SK-N-SH treated with all-trans-retinoic acid at 6 μM for 48 hours (cell line): ENCODE measurements around the gene ACADL.

Experiments
- ATAC-seq: fragments of 200-7000 bp; cut with Tn5 transposase; 3 replicates; pipeline ENCODE4 v1.9.1; 2020; ENCODE audit warnings: mild to moderate bottlenecking, moderate library complexity
- ARNTL ChIP-seq: fragments of 450-650 bp; formaldehyde crosslinking; IDR thresholded peaks from 2 replicates; pipeline ENCODE4 v1.5.0; 2020; ENCODE audit warnings: low read depth, mild to moderate bottlenecking, moderate library complexity, borderline replicate concordance
- CSDC2 ChIP-seq: fragments of 250-450 bp; sonication (Bioruptor Pico); IDR thresholded peaks from 2 replicates; pipeline ENCODE4 v1.5.0; 2020; ENCODE audit warnings: mild to moderate bottlenecking, moderate library complexity
- ESRRG ChIP-seq: fragments of 250-450 bp; sonication (Bioruptor Pico); IDR thresholded peaks from 2 replicates; pipeline ENCODE4 v1.6.1; 2021; ENCODE audit warnings: mild to moderate bottlenecking
- GLIS3 ChIP-seq: fragments of 250-450 bp; sonication (Bioruptor Pico); IDR thresholded peaks from 2 replicates; pipeline ENCODE4 v1.5.0; 2020; ENCODE audit warnings: mild to moderate bottlenecking, moderate library complexity
- ISL1 ChIP-seq: fragments of 250-450 bp; sonication (Bioruptor Pico); IDR thresholded peaks from 2 replicates; pipeline ENCODE4 v2.1.2; 2022; ENCODE audit warnings: mild to moderate bottlenecking, moderate library complexity
- OSR1 ChIP-seq: fragments of 250-450 bp; sonication (Bioruptor Pico); IDR thresholded peaks from 2 replicates; pipeline ENCODE4 v1.8.0; 2022; ENCODE audit warnings: moderate library complexity, mild to moderate bottlenecking, inconsistent platforms
- PATZ1 ChIP-seq: fragments of 250-450 bp; sonication (Bioruptor Pico); IDR thresholded peaks from 2 replicates; pipeline ENCODE4 v1.8.0; 2020; ENCODE audit warnings: mild to moderate bottlenecking, moderate library complexity, borderline replicate concordance
- PPARA ChIP-seq: fragments of 250-450 bp; sonication (Bioruptor Pico); IDR thresholded peaks from 2 replicates; pipeline ENCODE4 v1.5.0; 2020; ENCODE audit warnings: mild to moderate bottlenecking, borderline replicate concordance
- SNAI2 ChIP-seq: fragments of 250-450 bp; sonication (Bioruptor Pico); IDR thresholded peaks from 2 replicates; pipeline ENCODE4 v1.5.0; 2020; ENCODE audit warnings: mild to moderate bottlenecking, moderate library complexity
- TCF4 ChIP-seq: fragments of 250-450 bp; sonication (Bioruptor Pico); IDR thresholded peaks from 2 replicates; pipeline ENCODE4 v1.8.0; 2021; ENCODE audit warnings: mild to moderate bottlenecking, moderate library complexity, borderline replicate concordance
- TOX ChIP-seq: fragments of 250-450 bp; sonication (Bioruptor Pico); IDR thresholded peaks from 2 replicates; pipeline ENCODE4 v1.8.0; 2021; ENCODE audit warnings: mild to moderate bottlenecking, moderate library complexity, borderline replicate concordance
- TSHZ2 ChIP-seq: fragments of 250-450 bp; sonication (Bioruptor Pico); IDR thresholded peaks from 2 replicates; pipeline ENCODE4 v1.5.0; 2020; ENCODE audit warnings: mild to moderate bottlenecking, moderate library complexity
- ZC3H10 ChIP-seq: fragments of 250-450 bp; sonication (Bioruptor Pico); IDR thresholded peaks from 2 replicates; pipeline ENCODE4 v1.5.1; 2021; ENCODE audit warnings: mild to moderate bottlenecking, moderate library complexity
- ZFP3 ChIP-seq: fragments of 250-450 bp; sonication (Bioruptor Pico); IDR thresholded peaks from 2 replicates; pipeline ENCODE4 v1.5.0; 2020; ENCODE audit warnings: mild to moderate bottlenecking, moderate library complexity
- ZFP30 ChIP-seq: fragments of 450-650 bp; formaldehyde crosslinking; IDR thresholded peaks from 2 replicates; pipeline ENCODE4 v1.5.0; 2022; ENCODE audit warnings: mild to moderate bottlenecking, moderate library complexity
- ZNF565 ChIP-seq: fragments of 450-650 bp; formaldehyde crosslinking; conservative IDR thresholded peaks from 2 replicates; pipeline ENCODE4 v1.5.0; 2020; ENCODE audit warnings: low read depth, mild to moderate bottlenecking, moderate library complexity
- ZNF70 ChIP-seq: fragments of 450-650 bp; formaldehyde crosslinking; IDR thresholded peaks from 2 replicates; pipeline ENCODE4 v1.5.0; 2020; ENCODE audit warnings: mild to moderate bottlenecking, moderate library complexity
- ZNF8 ChIP-seq: fragments of 450-650 bp; formaldehyde crosslinking; IDR thresholded peaks from 2 replicates; pipeline ENCODE4 v1.5.0; 2020; ENCODE audit warnings: mild to moderate bottlenecking, moderate library complexity
- TF ChIP-seq, protein P1 (sequence below): fragments of 250-450 bp; sonication (Bioruptor Pico); IDR thresholded peaks from 2 replicates; pipeline ENCODE4 v1.5.1; 2021; ENCODE audit warnings: mild to moderate bottlenecking, moderate library complexity
- TF ChIP-seq, protein P2 (sequence below): fragments of 250-450 bp; sonication (Bioruptor Pico); IDR thresholded peaks from 2 replicates; pipeline ENCODE4 v1.5.1; 2020; ENCODE audit warnings: low read depth, mild to moderate bottlenecking, moderate library complexity

ACADL gene

GRCh38 chr2:210210185-210210584 lies 15.1 kb downstream of the ACADL start:
- TF ChIP-seq OSR1 (CRISPR knock-in tag) (no peak), ESRRG (no peak), SNAI2 (CRISPR knock-in tag) (no peak), PATZ1 (CRISPR knock-in tag) (no peak), TOX (CRISPR knock-in tag) (no peak), ARNTL (CRISPR knock-in tag) (no peak), ISL1 (CRISPR knock-in tag) (no peak), TCF4 (CRISPR knock-in tag) (no peak), ZC3H10 (no peak), PPARA (no peak), GLIS3 (CRISPR knock-in tag) (no peak), ZNF70 (CRISPR knock-in tag) (no peak), ZFP3 (CRISPR knock-in tag) (no peak), ZFP30 (CRISPR knock-in tag) (no peak)
- TF ChIP-seq, protein P1, sequence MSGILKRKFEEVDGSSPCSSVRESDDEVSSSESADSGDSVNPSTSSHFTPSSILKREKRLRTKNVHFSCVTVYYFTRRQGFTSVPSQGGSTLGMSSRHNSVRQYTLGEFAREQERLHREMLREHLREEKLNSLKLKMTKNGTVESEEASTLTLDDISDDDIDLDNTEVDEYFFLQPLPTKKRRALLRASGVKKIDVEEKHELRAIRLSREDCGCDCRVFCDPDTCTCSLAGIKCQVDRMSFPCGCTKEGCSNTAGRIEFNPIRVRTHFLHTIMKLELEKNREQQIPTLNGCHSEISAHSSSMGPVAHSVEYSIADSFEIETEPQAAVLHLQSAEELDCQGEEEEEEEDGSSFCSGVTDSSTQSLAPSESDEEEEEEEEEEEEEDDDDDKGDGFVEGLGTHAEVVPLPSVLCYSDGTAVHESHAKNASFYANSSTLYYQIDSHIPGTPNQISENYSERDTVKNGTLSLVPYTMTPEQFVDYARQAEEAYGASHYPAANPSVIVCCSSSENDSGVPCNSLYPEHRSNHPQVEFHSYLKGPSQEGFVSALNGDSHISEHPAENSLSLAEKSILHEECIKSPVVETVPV = no peak
- TF ChIP-seq, all 23 proteins: peak for 0
- ATAC-seq = no peak

DNA sequence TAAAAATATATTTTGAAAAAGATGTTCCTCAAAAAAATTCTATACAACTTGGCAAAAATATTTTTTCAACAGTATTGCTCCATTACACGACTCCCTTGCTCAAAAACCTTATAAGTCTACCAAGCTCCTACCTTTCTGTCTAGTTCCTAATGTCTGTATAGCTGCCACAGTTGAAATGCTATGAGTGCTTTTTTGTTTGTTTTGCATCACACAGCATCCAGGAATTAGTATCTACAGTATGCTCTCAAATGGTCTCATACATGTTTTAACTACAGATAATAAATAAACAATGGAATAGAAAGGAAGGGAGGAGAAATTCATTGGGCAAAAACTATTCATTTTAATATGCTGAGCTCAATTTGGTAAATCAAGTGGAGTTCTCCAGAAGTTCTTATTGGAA lies 17.3 kb downstream of the ACADL start:
- TF ChIP-seq PATZ1 (CRISPR knock-in tag) = no peak
- no peak for TF ChIP-seq ZNF8 (CRISPR knock-in tag)
- no peak for TF ChIP-seq ESRRG
- TF ChIP-seq CSDC2 (CRISPR knock-in tag) = no peak
- no peak for TF ChIP-seq ISL1 (CRISPR knock-in tag)
- TF ChIP-seq TSHZ2 (CRISPR knock-in tag) = no peak
- TF ChIP-seq GLIS3 (CRISPR knock-in tag) = no peak
- no peak for TF ChIP-seq ZC3H10
- no peak for TF ChIP-seq ZFP30 (CRISPR knock-in tag)
- TF ChIP-seq PPARA = no peak
- ATAC-seq = no peak

DNA sequence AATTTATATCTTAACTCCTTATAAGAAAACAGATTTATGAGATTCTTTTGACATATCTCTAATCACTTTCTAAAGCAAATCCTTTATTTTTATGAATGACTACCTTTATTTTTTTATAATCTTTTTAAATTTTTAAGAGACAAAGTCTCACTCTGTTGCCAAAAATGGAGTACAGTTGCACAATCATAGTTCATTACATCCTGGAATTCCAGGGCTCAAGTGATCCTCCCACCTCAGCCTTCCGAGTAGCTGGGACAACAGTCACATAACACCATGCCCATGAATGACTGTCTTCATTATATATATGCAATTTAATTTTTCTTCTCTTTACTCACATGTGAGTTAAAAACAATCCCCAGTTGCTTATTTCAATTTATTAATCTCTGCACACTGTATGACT lies 21.7 kb downstream of the ACADL start:
- ATAC-seq = no peak
- TF ChIP-seq ESRRG (no peak), ZNF565 (CRISPR knock-in tag) (no peak), GLIS3 (CRISPR knock-in tag) (no peak), ZFP3 (CRISPR knock-in tag) (no peak), SNAI2 (CRISPR knock-in tag) (no peak)
- TF ChIP-seq, protein P2, sequence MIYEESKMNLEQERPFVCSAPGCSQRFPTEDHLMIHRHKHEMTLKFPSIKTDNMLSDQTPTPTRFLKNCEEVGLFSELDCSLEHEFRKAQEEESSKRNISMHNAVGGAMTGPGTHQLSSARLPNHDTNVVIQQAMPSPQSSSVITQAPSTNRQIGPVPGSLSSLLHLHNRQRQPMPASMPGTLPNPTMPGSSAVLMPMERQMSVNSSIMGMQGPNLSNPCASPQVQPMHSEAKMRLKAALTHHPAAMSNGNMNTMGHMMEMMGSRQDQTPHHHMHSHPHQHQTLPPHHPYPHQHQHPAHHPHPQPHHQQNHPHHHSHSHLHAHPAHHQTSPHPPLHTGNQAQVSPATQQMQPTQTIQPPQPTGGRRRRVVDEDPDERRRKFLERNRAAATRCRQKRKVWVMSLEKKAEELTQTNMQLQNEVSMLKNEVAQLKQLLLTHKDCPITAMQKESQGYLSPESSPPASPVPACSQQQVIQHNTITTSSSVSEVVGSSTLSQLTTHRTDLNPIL = no peak

DNA sequence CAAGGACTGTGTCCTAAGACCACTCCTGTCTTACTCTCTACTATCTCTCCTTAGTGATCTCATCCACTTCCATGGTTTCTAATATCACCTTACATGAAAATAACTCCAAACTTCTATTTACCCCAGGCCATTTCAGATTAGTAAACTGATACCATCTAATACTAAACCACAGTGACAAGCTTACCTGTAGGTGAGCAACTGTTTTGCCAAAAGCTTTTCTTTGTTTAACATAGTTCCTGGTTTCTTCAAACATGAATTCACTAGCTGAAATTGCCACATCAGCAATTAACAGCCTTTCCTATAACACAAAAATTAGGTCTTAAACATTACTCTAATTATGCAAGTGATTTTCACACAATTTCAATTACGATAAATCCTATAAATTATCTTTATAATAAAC lies 22.1 kb downstream of the ACADL start:
- no peak for ATAC-seq
- TF ChIP-seq ISL1 (CRISPR knock-in tag) (no peak), ZFP30 (CRISPR knock-in tag) (no peak), GLIS3 (CRISPR knock-in tag) (no peak), ZNF565 (CRISPR knock-in tag) (no peak), TSHZ2 (CRISPR knock-in tag) (no peak), ZNF8 (CRISPR knock-in tag) (no peak), TCF4 (CRISPR knock-in tag) (no peak)
- TF ChIP-seq, protein P1 = no peak
